ENCODE results near the gene DNAJC15. TPM values are rescaled to one million over a fixed set of nuclear protein-coding genes. Genes with fewer than 3 reads are reported as not detected.

DNAJC15 gene
- total and polyA plus RNA-seq, 2 of the 8 experiments (the other 6 are each of a cell fraction or from before 2014, with no cell fraction given), result 5.8 to 20.8 TPM

DNA sequence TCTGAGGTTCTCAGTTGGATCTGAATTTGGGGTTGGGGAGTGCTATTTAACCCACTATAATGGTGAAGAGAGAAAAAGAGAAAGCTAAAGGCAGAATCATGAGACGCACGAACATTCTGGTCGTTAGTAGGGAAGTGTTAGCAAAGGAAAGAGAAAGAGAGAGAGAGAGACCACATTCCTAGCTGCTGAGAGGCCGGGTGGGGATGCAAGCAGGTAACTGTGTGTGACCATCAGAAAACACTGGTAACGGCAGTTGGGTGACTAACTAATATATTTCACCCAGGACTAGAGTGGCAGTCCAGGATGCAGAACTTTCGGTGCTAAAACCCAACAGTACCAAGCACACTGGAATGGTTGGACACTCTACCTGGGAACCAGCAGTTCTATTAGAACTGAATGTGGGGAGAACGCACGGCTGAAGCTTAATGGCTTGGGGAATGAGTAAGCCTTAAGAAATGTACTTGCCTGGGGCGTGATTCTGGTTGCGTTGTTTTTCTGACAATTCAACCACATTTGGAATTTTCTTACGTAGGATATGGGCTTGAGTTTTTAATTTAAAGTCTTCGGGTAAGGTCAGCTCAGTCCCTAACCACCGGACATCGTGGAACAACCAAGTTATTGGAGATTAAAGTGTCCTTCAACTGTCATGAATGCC, 130.2 kb downstream of the DNAJC15 start (continued):
- no peak for TF ChIP-seq ASH2L (IDR thresholded peaks at IDR 0.05; ENCODE audit: low read length)
- TF ChIP-seq SAP30 (IDR thresholded peaks at IDR 0.05; ENCODE audit: insufficient read depth, insufficient replicate concordance, low read length), result no peak
- TF ChIP-seq SP4 (IDR thresholded peaks at IDR 0.05; ENCODE audit: low read length), result no peak
